Fibroblast of mammary gland (primary cell): ENCODE data around the gene ZBTB45.

Experiments
- DNase-seq: peaks from one replicate; pipeline ENCODE4 v3.0.0-alpha.2; 2010; ENCODE audit warnings: low read depth
- H3K4me3 ChIP-seq: 2 replicates; pipeline ENCODE4 v1.5.1; 2011; ENCODE audit warnings: low read depth, mild to moderate bottlenecking, low read length, moderate library complexity; ENCODE audit not compliant: control insufficient read depth
- CTCF ChIP-seq: conservative IDR thresholded peaks from 2 replicates; pipeline ENCODE4 v1.5.1; 2011; ENCODE audit warnings: low read depth, low read length, inconsistent platforms; ENCODE audit not compliant: control insufficient read depth, insufficient read depth

The ZBTB45 gene

DNA sequence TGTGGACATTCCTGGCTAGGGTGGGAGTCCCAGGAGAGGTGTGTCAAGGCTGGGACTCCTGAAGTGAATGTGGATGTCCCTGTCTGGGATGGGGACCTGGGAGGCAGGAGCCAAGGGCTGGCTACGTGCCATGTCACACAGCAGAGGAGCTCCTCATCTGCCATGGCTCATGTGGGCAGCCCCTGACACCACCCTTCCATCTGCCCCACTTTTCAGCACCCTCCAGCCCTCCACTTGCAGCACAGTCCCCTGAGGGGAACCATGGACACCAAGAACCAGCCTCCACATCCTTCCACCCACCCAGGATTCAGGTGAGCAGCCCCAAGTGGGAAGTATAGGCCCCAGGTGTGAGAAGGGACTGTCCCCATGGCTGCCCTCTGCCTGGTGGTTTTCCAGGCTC is 41.7 kb downstream of the ZBTB45 start:
- H3K4me3 ChIP-seq = no peak overlapping the region
- no peak for DNase-seq
- no peak for TF ChIP-seq CTCF

DNA sequence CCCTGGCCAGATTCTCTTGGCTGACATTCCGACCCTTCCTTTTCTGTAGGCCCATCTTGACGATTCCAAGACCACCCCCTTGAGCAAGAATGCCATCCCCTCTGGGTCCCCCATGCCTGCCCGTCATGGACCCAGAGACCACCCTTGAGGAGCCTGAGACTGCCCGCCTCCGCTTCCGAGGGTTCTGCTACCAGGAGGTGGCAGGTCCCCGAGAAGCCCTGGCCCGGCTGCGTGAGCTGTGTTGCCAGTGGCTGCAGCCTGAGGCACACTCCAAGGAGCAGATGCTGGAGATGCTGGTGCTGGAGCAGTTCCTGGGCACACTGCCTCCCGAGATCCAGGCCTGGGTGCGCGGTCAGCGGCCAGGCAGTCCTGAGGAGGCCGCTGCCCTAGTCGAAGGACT is 42.5 kb downstream of the ZBTB45 start:
- DNase-seq = no peak
- no peak overlapping the region for H3K4me3 ChIP-seq
- TF ChIP-seq CTCF = no peak

DNA sequence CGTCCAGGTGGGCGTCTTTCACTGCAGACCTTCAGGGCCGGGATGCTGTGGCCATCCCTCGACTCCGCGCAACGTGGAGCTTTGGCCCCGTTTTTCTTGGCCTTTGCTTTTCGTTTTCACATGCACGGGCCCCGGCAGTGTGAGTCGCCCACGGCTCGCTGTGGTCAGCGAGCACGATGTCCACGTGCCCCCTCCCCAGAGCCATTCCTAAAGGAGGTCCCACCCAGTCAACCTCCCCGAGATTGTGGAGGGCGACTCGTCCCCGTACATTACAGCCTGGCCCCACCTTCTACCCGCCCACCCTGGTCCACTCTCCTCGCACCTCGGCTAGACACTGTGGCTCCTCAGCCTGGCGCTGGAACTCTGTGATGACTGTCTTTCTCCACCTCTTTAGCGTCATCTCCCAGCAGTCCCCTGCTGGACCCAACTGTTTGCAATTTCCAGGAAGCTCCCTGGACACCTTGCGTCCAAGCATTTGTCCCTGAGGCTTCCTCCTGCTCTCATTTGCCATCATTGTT is 43.1 kb downstream of the ZBTB45 start:
- no peak for TF ChIP-seq CTCF
- DNase-seq = peak; percentile 40
- peak overlapping the region; percentile 72 for H3K4me3 ChIP-seq

GRCh38 chr19:58475714-58476497 is 43.7 kb downstream of the ZBTB45 start, which contains the start of gene ZNF446:
Gene ZNF446 (plus strand): TSS chr19:58476352. CDS start chr19:58477219, 867 bp downstream.
- no peak for TF ChIP-seq CTCF
- H3K4me3 ChIP-seq = peak within 1 kb of the TSS; percentile 72
- peak; percentile 97 for DNase-seq

GRCh38 chr19:58474997-58475713 is 44.5 kb downstream of the ZBTB45 start:
- peak; percentile 57 for DNase-seq
- no peak for TF ChIP-seq CTCF
- peak overlapping the region; percentile 72 for H3K4me3 ChIP-seq

GRCh38 chr19:58474291-58474996 is 45.2 kb downstream of the ZBTB45 start:
- no peak for TF ChIP-seq CTCF
- H3K4me3 ChIP-seq = no peak overlapping the region
- peak; percentile 58 for DNase-seq
